Measurements from ENCODE around the gene IGF2R. TPM values are rescaled to one million over a fixed set of nuclear protein-coding genes. Genes with fewer than 3 reads are reported as not detected.

Gene IGF2R
- total and polyA plus RNA-seq, 2 of the 13 experiments (the other 11 are each of a cell fraction or from before 2014, with no cell fraction given), result 38.3 to 70.0 TPM

DNA sequence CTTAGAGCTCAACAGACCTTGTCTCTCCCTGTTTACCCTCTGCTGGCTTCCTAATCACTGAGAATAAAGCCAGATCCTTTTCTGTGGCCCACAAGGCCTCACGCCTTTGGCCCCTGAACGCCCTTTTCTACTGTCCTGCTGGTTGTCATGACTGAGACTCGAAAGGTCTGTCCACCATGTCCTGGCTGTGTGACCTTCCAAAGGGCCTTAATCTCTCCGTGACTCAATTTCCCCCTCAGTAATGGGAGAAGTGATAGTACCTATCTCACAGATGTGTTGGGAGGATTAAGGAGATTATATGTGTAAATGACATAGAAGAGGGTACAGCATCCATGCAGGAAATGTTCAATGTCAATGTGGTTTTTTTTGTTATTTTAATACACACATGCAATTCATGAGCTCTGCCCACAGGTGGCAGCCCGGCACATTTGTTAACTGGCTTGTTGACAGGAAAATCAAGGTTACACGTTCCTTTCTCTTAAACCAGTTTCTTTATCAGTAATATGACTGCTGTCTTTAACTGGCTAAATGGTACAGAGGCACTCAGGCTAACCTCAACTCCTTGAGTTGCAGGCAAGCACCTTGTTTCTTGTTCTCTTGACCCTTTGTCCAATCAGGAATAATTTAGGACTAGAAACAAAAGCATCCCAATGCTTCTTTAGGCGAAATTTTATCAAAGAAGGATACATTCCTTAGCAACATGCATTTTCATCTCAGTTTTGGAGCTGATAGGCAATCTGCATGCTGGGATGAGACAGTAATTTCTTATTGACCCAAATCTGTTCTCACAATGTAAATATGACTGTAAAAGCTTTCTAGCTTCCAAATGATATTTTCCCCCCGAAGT lies 169.3 kb downstream of the IGF2R start (continued):
- TF ChIP-seq, protein P1, sequence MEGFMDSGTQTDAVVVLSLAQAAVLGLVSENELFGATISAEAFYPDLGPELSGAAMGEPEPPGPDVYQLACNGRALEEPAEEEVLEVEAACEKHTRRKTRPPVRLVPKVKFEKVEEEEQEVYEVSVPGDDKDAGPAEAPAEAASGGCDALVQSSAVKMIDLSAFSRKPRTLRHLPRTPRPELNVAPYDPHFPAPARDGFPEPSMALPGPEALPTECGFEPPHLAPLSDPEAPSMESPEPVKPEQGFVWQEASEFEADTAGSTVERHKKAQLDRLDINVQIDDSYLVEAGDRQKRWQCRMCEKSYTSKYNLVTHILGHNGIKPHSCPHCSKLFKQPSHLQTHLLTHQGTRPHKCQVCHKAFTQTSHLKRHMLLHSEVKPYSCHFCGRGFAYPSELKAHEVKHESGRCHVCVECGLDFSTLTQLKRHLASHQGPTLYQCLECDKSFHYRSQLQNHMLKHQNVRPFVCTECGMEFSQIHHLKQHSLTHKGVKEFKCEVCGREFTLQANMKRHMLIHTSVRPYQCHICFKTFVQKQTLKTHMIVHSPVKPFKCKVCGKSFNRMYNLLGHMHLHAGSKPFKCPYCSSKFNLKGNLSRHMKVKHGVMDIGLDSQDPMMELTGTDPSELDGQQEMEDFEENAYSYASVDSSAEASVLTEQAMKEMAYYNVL (CRISPR knock-in tag; IDR thresholded peaks at IDR 0.05; ENCODE audit: borderline replicate concordance), result no peak
- TF ChIP-seq IRF2 (CRISPR knock-in tag; IDR thresholded peaks at IDR 0.05) (0 out of 2 replicates have a peak, but pooled peaks have one; percentile 16), SATB2 (CRISPR knock-in tag; IDR thresholded peaks at IDR 0.05) (no peak), ZNF724P (CRISPR knock-in tag; IDR thresholded peaks at IDR 0.05; ENCODE audit: borderline replicate concordance) (peak; percentile 75; the same call in 1 of the 2 replicates), TAF15 (IDR thresholded peaks at IDR 0.05; ENCODE audit: low read depth, low read length, poor library complexity, severe bottlenecking) (no peak), NFKBIZ (CRISPR knock-in tag; IDR thresholded peaks at IDR 0.05) (peak; percentile 16; the same call in 1 of the 2 replicates), MED8 (CRISPR knock-in tag; IDR thresholded peaks at IDR 0.05; ENCODE audit: insufficient replicate concordance) (peak; percentile 25), SOX5 (CRISPR knock-in tag; IDR thresholded peaks at IDR 0.05; ENCODE audit: borderline replicate concordance) (no peak), ISL2 (CRISPR knock-in tag; IDR thresholded peaks at IDR 0.05) (0 out of 2 replicates have a peak, but pooled peaks have one; percentile 48)
- TF ChIP-seq, protein P2, sequence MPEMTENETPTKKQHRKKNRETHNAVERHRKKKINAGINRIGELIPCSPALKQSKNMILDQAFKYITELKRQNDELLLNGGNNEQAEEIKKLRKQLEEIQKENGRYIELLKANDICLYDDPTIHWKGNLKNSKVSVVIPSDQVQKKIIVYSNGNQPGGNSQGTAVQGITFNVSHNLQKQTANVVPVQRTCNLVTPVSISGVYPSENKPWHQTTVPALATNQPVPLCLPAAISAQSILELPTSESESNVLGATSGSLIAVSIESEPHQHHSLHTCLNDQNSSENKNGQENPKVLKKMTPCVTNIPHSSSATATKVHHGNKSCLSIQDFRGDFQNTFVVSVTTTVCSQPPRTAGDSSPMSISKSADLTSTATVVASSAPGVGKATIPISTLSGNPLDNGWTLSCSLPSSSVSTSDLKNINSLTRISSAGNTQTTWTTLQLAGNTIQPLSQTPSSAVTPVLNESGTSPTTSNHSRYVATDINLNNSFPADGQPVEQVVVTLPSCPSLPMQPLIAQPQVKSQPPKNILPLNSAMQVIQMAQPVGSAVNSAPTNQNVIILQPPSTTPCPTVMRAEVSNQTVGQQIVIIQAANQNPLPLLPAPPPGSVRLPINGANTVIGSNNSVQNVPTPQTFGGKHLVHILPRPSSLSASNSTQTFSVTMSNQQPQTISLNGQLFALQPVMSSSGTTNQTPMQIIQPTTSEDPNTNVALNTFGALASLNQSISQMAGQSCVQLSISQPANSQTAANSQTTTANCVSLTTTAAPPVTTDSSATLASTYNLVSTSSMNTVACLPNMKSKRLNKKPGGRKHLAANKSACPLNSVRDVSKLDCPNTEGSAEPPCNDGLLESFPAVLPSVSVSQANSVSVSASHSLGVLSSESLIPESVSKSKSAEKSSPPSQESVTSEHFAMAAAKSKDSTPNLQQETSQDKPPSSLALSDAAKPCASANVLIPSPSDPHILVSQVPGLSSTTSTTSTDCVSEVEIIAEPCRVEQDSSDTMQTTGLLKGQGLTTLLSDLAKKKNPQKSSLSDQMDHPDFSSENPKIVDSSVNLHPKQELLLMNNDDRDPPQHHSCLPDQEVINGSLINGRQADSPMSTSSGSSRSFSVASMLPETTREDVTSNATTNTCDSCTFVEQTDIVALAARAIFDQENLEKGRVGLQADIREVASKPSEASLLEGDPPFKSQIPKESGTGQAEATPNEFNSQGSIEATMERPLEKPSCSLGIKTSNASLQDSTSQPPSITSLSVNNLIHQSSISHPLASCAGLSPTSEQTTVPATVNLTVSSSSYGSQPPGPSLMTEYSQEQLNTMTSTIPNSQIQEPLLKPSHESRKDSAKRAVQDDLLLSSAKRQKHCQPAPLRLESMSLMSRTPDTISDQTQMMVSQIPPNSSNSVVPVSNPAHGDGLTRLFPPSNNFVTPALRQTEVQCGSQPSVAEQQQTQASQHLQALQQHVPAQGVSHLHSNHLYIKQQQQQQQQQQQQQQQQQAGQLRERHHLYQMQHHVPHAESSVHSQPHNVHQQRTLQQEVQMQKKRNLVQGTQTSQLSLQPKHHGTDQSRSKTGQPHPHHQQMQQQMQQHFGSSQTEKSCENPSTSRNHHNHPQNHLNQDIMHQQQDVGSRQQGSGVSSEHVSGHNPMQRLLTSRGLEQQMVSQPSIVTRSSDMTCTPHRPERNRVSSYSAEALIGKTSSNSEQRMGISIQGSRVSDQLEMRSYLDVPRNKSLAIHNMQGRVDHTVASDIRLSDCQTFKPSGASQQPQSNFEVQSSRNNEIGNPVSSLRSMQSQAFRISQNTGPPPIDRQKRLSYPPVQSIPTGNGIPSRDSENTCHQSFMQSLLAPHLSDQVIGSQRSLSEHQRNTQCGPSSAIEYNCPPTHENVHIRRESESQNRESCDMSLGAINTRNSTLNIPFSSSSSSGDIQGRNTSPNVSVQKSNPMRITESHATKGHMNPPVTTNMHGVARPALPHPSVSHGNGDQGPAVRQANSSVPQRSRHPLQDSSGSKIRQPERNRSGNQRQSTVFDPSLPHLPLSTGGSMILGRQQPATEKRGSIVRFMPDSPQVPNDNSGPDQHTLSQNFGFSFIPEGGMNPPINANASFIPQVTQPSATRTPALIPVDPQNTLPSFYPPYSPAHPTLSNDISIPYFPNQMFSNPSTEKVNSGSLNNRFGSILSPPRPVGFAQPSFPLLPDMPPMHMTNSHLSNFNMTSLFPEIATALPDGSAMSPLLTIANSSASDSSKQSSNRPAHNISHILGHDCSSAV (CRISPR knock-in tag; IDR thresholded peaks at IDR 0.05; ENCODE audit: borderline replicate concordance), result 0 out of 2 replicates have a peak, but pooled peaks have one; percentile 84
- TF ChIP-seq, protein P3, sequence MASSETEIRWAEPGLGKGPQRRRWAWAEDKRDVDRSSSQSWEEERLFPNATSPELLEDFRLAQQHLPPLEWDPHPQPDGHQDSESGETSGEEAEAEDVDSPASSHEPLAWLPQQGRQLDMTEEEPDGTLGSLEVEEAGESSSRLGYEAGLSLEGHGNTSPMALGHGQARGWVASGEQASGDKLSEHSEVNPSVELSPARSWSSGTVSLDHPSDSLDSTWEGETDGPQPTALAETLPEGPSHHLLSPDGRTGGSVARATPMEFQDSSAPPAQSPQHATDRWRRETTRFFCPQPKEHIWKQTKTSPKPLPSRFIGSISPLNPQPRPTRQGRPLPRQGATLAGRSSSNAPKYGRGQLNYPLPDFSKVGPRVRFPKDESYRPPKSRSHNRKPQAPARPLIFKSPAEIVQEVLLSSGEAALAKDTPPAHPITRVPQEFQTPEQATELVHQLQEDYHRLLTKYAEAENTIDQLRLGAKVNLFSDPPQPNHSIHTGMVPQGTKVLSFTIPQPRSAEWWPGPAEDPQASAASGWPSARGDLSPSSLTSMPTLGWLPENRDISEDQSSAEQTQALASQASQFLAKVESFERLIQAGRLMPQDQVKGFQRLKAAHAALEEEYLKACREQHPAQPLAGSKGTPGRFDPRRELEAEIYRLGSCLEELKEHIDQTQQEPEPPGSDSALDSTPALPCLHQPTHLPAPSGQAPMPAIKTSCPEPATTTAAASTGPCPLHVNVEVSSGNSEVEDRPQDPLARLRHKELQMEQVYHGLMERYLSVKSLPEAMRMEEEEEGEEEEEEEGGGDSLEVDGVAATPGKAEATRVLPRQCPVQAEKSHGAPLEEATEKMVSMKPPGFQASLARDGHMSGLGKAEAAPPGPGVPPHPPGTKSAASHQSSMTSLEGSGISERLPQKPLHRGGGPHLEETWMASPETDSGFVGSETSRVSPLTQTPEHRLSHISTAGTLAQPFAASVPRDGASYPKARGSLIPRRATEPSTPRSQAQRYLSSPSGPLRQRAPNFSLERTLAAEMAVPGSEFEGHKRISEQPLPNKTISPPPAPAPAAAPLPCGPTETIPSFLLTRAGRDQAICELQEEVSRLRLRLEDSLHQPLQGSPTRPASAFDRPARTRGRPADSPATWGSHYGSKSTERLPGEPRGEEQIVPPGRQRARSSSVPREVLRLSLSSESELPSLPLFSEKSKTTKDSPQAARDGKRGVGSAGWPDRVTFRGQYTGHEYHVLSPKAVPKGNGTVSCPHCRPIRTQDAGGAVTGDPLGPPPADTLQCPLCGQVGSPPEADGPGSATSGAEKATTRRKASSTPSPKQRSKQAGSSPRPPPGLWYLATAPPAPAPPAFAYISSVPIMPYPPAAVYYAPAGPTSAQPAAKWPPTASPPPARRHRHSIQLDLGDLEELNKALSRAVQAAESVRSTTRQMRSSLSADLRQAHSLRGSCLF (CRISPR knock-in tag; IDR thresholded peaks at IDR 0.05; ENCODE audit: borderline replicate concordance), result no peak
- TF ChIP-seq, protein P4, sequence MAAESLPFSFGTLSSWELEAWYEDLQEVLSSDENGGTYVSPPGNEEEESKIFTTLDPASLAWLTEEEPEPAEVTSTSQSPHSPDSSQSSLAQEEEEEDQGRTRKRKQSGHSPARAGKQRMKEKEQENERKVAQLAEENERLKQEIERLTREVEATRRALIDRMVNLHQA (CRISPR knock-in tag; IDR thresholded peaks at IDR 0.05), result no peak

Measured in HepG2 (cell line).